ENCODE results near the gene TMEM97.

TMEM97 gene

DNA sequence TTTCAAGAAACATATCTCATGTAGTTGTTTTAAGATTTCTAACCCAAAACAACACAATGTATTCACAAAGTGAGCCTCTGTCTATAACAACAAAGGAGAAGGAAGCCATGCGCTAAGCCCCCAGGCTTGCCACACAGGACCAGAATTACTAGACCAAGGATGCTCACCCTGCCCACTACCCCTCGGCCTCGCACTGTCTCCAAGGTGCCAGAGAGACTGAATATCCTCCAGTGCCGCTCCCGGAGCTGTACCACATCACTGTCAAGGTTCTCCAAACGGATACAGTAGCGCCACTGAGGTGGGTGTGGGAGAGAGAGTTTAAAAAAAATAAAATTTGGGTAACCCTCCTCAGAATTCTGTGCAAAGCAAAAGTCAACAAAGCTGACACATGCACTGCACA, 31.3 kb downstream of the TMEM97 start:
- no peak for FAIRE-seq
- TF ChIP-seq SPI1 (IDR thresholded peaks at IDR 0.05; ENCODE audit: low read depth, low read length), result no peak
- no peak for TF ChIP-seq POLR2A (IDR thresholded peaks at IDR 0.05; ENCODE audit: low read depth, low read length)
- TF ChIP-seq TAF1 (IDR thresholded peaks at IDR 0.05; ENCODE audit: low read depth, low read length), result no peak
- no peak for TF ChIP-seq POLR2AphosphoS5 (IDR thresholded peaks at IDR 0.05; ENCODE audit: low read depth, low read length)
- no peak for TF ChIP-seq POU2F2 (IDR thresholded peaks at IDR 0.05; ENCODE audit: low read depth, low read length)
- no peak for TF ChIP-seq PAX5 (IDR thresholded peaks at IDR 0.05; ENCODE audit: insufficient read depth, low read length, severe bottlenecking)
- DNase-seq (ENCODE audit: insufficient read length, low spot score), result no peak

- peak; percentile 42 for TF ChIP-seq PAX5 (IDR thresholded peaks at IDR 0.05; ENCODE audit: insufficient read depth, low read length, severe bottlenecking)
- TF ChIP-seq POU2F2 (IDR thresholded peaks at IDR 0.05; ENCODE audit: low read depth, low read length), result no peak; the same call in 1 of the 2 replicates
- TF ChIP-seq POLR2A (IDR thresholded peaks at IDR 0.05; ENCODE audit: low read depth, low read length), result peak; percentile 82
- TF ChIP-seq SPI1 (IDR thresholded peaks at IDR 0.05; ENCODE audit: low read depth, low read length), result peak; percentile 53
- TF ChIP-seq POLR2AphosphoS5 (IDR thresholded peaks at IDR 0.05; ENCODE audit: low read depth, low read length), result peak; percentile 83
- peak; percentile 89 for TF ChIP-seq TAF1 (IDR thresholded peaks at IDR 0.05; ENCODE audit: low read depth, low read length)
- peak; percentile 94 for FAIRE-seq
- DNase-seq (ENCODE audit: insufficient read length, low spot score), result peak; percentile 98
These were observed 38.3 kb downstream of the TMEM97 start, which contains the start of gene POLDIP2 for GRCh38 chr17:28357061-28357900. Gene POLDIP2 (minus strand): TSS chr17:28357527. CDS start chr17:28357448, 79 bp downstream.

GRCh38 chr17:28357901-28358197, 38.8 kb downstream of the TMEM97 start:
- TF ChIP-seq POLR2AphosphoS5 (IDR thresholded peaks at IDR 0.05; ENCODE audit: low read depth, low read length) (no peak), PAX5 (IDR thresholded peaks at IDR 0.05; ENCODE audit: insufficient read depth, low read length, severe bottlenecking) (no peak), POU2F2 (IDR thresholded peaks at IDR 0.05; ENCODE audit: low read depth, low read length) (no peak), TAF1 (IDR thresholded peaks at IDR 0.05; ENCODE audit: low read depth, low read length) (no peak), SPI1 (IDR thresholded peaks at IDR 0.05; ENCODE audit: low read depth, low read length) (no peak), POLR2A (IDR thresholded peaks at IDR 0.05; ENCODE audit: low read depth, low read length) (no peak)
- FAIRE-seq, result no peak
- no peak for DNase-seq (ENCODE audit: insufficient read length, low spot score)

DNA sequence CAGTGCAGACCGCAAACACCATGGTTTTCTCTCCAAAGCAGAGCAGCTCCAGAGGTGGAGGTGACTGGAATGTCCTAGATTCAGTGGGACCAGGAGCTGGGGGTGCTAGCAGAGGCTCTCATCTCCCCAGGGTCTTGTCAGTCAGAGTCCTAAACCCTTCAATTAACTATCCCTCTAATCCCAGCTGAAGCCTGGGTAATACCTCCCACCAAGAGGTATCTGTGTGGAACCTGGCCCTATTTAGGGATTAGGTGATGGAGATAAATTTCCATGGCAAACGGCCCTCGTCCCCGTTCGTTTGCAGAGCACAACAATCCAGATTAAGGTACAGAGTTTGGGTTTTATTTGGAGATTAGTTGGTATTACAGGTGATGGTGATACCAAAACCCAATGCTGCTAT, 44.2 kb downstream of the TMEM97 start:
- no peak for FAIRE-seq
- no peak for DNase-seq (ENCODE audit: insufficient read length, low spot score)
- TF ChIP-seq POU2F2 (IDR thresholded peaks at IDR 0.05; ENCODE audit: low read depth, low read length) (no peak), POLR2A (IDR thresholded peaks at IDR 0.05; ENCODE audit: low read depth, low read length) (no peak), SPI1 (IDR thresholded peaks at IDR 0.05; ENCODE audit: low read depth, low read length) (no peak), TAF1 (IDR thresholded peaks at IDR 0.05; ENCODE audit: low read depth, low read length) (no peak), PAX5 (IDR thresholded peaks at IDR 0.05; ENCODE audit: insufficient read depth, low read length, severe bottlenecking) (no peak), POLR2AphosphoS5 (IDR thresholded peaks at IDR 0.05; ENCODE audit: low read depth, low read length) (no peak)

- DNase-seq (ENCODE audit: insufficient read length, low spot score) (no peak), FAIRE-seq (no peak)
- no peak for TF ChIP-seq TAF1 (IDR thresholded peaks at IDR 0.05; ENCODE audit: low read depth, low read length)
- TF ChIP-seq PAX5 (IDR thresholded peaks at IDR 0.05; ENCODE audit: insufficient read depth, low read length, severe bottlenecking), result no peak
- no peak for TF ChIP-seq SPI1 (IDR thresholded peaks at IDR 0.05; ENCODE audit: low read depth, low read length)
- no peak for TF ChIP-seq POLR2AphosphoS5 (IDR thresholded peaks at IDR 0.05; ENCODE audit: low read depth, low read length)
- no peak for TF ChIP-seq POU2F2 (IDR thresholded peaks at IDR 0.05; ENCODE audit: low read depth, low read length)
- TF ChIP-seq POLR2A (IDR thresholded peaks at IDR 0.05; ENCODE audit: low read depth, low read length), result no peak
These were observed 45.0 kb downstream of the TMEM97 start for GRCh38 chr17:28363776-28364650.

- FAIRE-seq (no peak), DNase-seq (ENCODE audit: insufficient read length, low spot score) (no peak)
- no peak for TF ChIP-seq POLR2AphosphoS5 (IDR thresholded peaks at IDR 0.05; ENCODE audit: low read depth, low read length)
- TF ChIP-seq PAX5 (IDR thresholded peaks at IDR 0.05; ENCODE audit: insufficient read depth, low read length, severe bottlenecking), result no peak
- TF ChIP-seq TAF1 (IDR thresholded peaks at IDR 0.05; ENCODE audit: low read depth, low read length), result no peak
- TF ChIP-seq SPI1 (IDR thresholded peaks at IDR 0.05; ENCODE audit: low read depth, low read length), result no peak
- TF ChIP-seq POLR2A (IDR thresholded peaks at IDR 0.05; ENCODE audit: low read depth, low read length), result no peak
- TF ChIP-seq POU2F2 (IDR thresholded peaks at IDR 0.05; ENCODE audit: low read depth, low read length), result no peak
These were observed 45.8 kb downstream of the TMEM97 start, which contains the start of gene SEBOX for GRCh38 chr17:28364665-28365363. Gene SEBOX (minus strand): TSS chr17:28365199. CDS start chr17:28365151, 48 bp downstream.

GRCh38 chr17:28365487-28365886, 46.5 kb downstream of the TMEM97 start:
- FAIRE-seq (no peak), DNase-seq (ENCODE audit: insufficient read length, low spot score) (no peak)
- no peak for TF ChIP-seq POLR2A (IDR thresholded peaks at IDR 0.05; ENCODE audit: low read depth, low read length)
- no peak for TF ChIP-seq POLR2AphosphoS5 (IDR thresholded peaks at IDR 0.05; ENCODE audit: low read depth, low read length)

GRCh38 chr17:28366605-28367004, 47.6 kb downstream of the TMEM97 start:
- DNase-seq (ENCODE audit: insufficient read length, low spot score) (no peak), FAIRE-seq (no peak)
- TF ChIP-seq PAX5 (IDR thresholded peaks at IDR 0.05; ENCODE audit: insufficient read depth, low read length, severe bottlenecking) (no peak), SPI1 (IDR thresholded peaks at IDR 0.05; ENCODE audit: low read depth, low read length) (no peak), TAF1 (IDR thresholded peaks at IDR 0.05; ENCODE audit: low read depth, low read length) (no peak), POLR2AphosphoS5 (IDR thresholded peaks at IDR 0.05; ENCODE audit: low read depth, low read length) (no peak), POLR2A (IDR thresholded peaks at IDR 0.05; ENCODE audit: low read depth, low read length) (no peak)

Data from GM12891 (cell line).